IPS DF 4.7 (cell line): ENCODE measurements around the gene HEG1.

Experiments used
- DNase-seq: peaks from one replicate; pipeline ENCODE4 v3.0.0-alpha.2; 2013; ENCODE audit warnings: low spot score; ENCODE audit errors: extremely low read depth

HEG1 gene

DNA sequence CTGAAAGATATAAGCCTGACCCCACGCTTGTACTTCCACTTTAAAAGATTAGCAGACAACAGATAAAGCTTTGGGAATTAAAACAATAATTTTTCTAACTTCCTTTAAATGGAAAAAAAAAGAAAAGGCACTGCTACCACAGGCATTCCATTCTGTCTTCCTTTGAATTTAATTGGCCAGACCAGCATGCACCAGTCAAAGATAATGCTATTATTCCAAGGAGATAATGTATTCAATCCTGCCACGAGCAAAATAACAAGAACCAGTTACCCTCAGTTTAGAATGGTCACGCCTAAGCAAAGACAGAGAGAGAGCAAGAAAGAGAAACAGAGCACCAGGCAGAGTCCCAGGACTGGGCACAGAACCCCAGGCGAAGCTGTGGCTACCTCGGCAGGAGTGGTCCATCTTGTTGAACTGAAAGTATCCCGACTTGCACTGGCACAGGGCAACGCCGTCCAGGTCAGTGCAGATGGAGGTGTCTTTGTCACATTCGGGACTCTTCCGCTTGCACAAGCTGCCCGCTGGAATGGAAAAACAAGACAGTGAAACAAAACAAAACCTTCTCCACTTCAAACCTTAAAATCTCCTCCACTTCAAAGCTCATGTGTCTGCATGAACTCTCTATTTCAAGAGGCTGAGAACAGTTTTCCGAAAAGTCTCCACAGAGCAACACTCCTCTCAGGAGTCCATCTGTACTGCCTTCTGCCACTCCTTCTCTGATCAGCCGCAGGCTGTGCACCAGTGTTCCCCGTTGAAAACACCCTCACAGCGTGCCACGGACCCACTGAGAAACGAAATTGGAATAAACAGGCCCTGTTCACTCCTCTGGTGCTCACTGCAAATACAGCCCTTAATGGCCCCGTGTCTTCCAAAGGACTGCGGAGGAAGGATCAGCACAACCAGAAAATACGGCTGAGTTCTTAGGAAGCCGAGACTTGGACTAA is 58.2 kb downstream of the HEG1 start:
- DNase-seq: no peak

GRCh38 chr3:124995460-124995994 is 60.3 kb downstream of the HEG1 start:
- DNase-seq: no peak

- DNase-seq: no peak
Observed at GRCh38 chr3:124993466-124993865, 62.3 kb downstream of the HEG1 start.

DNA sequence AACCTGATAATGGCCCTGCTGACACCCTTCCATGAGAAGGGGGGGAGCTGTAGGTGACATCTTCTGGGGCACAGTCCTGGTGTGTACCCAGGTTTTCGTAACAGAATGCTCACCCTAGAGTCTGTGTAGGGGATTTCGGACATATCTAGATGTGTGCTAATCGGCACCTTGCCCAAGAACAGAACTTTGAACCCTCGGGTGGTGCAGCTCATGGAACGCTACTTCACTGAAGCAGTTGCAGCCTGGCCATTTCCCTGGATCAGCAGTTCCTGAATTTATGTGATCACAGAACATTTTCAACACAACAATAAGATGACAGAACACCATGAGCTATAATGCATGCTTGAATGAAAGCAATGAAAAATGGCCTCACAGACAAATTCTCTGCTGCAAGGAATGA is 63.8 kb downstream of the HEG1 start:
- DNase-seq: no peak

GRCh38 chr3:124986192-124987143 is 69.3 kb downstream of the HEG1 start:
- no peak for DNase-seq

DNA sequence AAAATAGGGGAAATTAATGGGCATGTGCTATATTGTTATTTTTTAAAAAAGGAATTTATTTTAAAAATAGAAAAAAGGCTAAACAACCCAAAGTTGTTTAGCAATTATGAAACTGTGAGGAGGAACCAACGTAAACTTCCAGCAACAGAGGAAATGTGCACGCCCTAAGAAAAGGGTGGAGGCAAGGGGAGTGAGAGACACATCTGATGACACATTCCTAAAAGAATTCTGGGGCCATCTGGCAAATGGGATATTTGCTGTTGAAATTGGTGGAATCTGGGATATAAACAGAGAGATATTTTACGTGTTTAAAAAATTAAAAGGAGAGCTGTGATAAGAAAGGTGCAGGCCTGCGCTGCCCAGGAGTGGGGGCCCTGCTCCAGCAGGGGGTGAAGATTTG is 70.4 kb downstream of the HEG1 start:
- DNase-seq: no peak

- no peak for DNase-seq
Observed at GRCh38 chr3:124984754-124985153, 71.0 kb downstream of the HEG1 start.

DNA sequence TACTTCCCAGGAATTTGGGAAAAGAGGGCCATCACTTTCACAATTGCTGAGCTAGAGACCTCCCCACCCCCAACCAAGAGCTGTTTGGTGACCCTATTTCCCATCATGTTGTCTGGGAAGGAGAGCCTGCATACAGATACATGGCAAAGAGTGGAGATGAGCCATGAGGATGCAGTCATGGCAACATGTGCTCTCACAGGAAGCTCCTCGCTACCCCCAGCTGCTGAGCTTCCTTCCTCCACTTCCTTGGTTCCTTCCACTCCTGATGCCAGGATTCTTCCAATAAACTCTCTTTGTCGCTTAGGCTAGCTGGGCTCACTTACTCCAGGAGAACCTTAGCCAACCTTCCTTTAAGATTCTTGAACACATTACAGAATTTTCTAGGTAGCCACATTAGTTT is 72.9 kb downstream of the HEG1 start:
- DNase-seq: no peak

DNA sequence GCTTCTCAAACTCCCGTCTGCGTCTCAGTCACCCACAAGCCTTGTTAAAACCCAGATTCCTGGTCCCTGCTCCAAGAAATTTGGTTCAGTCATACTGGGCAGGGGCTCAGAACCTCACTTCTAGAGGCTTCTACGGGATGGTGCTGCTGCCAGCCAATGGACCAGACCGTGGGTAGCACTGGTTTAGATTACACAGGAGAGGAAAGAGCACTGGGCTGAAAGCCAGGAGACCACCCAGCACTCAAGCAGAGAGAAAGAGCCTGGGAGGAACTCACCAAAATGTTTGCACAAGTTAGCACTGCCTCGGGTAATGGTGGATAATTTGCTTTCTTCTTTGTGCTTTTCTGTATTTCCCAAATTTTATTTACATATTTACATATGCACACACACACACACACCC is 74.3 kb downstream of the HEG1 start:
- no peak for DNase-seq

DNA sequence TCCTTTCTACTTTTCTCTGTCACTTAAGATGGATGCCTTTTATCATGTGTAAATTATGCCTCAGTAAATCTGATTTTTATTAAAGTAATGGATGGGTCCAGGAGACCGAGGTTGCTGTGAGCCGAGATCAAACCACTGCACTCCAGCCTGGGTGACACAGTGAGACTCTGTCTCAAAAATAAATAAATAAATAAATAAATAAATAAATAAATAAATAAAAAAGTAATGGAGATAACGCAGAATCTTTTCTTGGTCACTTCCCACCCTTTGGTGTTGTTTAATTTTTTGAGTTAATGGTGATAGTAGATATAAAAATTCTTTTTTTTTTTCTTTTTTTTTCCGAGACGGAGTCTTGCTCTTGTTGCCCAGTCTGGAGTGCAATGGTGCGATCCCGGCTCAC is 77.2 kb downstream of the HEG1 start:
- DNase-seq: no peak

- no peak for DNase-seq
Observed at GRCh38 chr3:124976383-124976782, 79.4 kb downstream of the HEG1 start.

GRCh38 chr3:124974691-124975090 is 81.1 kb downstream of the HEG1 start:
- no peak for DNase-seq

DNA sequence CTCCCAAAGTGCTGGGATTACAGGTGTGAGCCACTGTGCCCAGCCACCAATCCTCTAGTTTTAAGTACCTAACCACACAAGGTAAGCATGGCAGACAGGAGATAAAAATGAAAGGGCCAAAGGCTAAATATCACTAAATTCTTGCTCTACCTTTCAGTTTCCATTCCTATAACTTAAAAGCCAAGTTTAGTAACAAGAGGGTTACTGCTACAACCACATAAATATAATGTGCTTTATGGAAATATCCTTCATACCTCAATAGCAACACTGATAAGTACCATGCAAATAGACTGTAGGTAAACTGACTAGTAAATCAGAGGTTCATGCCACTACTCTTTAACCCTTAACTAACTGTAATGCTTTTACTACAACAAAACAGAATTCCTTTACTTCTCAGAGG is 82.5 kb downstream of the HEG1 start:
- no peak for DNase-seq

- no peak for DNase-seq
Observed at GRCh38 chr3:124972457-124972856, 83.3 kb downstream of the HEG1 start.

- DNase-seq: no peak
Observed at GRCh38 chr3:124969963-124970722, 85.7 kb downstream of the HEG1 start.

- DNase-seq: no peak
Observed at GRCh38 chr3:124969190-124969589, 86.6 kb downstream of the HEG1 start.

GRCh38 chr3:124967964-124968363 is 87.8 kb downstream of the HEG1 start:
- no peak for DNase-seq

DNA sequence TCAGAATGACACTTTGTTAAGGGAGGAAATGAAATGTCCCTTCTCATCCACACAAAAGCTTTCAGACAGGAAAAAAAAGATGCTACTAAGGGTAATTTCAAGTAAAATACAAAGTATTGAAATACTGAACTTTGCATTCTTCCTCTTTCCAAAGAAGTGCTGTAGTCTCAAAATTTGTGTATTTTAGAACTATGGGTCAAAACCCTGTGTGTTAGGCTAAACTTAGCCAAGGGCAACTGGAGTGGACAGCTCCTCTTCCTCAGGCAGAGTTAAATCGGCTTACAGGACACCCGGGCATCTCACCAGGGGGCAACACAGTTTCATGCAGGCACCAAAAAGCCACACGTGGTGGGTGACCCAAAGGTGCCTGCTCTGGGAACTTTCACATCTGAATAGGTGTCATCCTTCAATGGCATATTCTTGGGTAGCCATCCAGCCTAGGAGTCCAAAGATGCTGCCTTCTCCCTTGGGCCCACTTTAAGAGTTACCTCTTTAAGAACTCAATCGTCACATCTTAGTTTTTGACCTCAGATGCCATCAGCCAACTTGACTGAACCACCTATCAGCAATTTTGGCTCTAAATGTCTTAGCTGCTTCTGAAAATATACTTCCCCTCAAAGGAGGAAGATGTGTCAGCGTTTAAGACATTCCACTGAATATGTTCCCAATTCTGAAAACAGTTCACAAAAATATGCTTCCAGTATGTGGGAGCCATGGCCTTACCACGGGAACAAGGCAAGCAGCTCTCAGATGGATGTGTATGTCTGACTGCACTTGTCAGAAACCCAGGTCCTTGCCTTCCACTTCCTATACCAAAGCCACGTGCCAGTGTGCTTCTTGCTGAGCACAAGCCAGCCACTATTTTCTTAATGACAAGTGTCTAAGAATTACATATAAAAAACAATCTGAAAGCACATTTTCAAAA is 89.0 kb downstream of the HEG1 start:
- no peak for DNase-seq

- no peak for DNase-seq
Observed at GRCh38 chr3:124965413-124965812, 90.4 kb downstream of the HEG1 start.

DNA sequence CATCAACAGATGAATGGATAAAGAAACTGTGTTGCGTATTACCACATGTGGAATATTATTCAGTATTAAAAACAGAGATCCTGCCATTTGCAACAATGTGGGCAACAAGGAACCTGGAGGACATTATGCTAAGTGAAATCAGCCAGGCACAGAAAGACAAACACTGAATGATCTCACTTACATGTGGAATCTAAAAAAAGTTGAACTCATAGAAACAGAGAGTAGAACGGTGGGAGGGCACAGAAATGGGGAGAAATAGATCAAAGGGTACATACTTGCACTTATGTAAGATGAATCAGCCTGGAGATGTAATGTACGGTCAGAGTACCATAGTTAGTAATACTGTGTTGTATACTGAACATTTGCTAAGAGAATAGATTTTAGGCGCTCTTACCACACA is 91.4 kb downstream of the HEG1 start:
- no peak for DNase-seq
